Mesendoderm (in vitro differentiated cells): ENCODE data around the gene DYSF.

Experiments
- DNase-seq: peaks from one replicate; pipeline ENCODE4 v3.0.0; 2013
- H2AK5ac ChIP-seq: 2 replicates; pipeline ENCODE4 v1.6.1; 2013; ENCODE audit warnings: low read length, inconsistent platforms
- H2BK120ac ChIP-seq: 2 replicates; pipeline ENCODE4 v1.6.1; 2013; ENCODE audit warnings: low read depth, mild to moderate bottlenecking, low read length, moderate library complexity, mixed read lengths
- H2BK15ac ChIP-seq: replicated peaks from 2 replicates; pipeline ENCODE4 v1.6.1; 2013; ENCODE audit warnings: low read depth, mild to moderate bottlenecking, moderate library complexity
- H2BK5ac ChIP-seq: 2 replicates; pipeline ENCODE4 v1.6.1; 2013; ENCODE audit warnings: low read length, inconsistent platforms
- H3K18ac ChIP-seq: 2 replicates; pipeline ENCODE4 v1.6.1; 2013; ENCODE audit warnings: mild to moderate bottlenecking, low read length, mixed read lengths
- H3K23ac ChIP-seq: one replicate; pipeline ENCODE4 v1.6.1; 2013; ENCODE audit warnings: low read length
- H3K27ac ChIP-seq: 2 replicates; pipeline ENCODE4 v1.5.1; 2013; ENCODE audit warnings: low read depth, mild to moderate bottlenecking, inconsistent platforms, low read length, moderate library complexity
- H3K27me3 ChIP-seq: 2 replicates; pipeline ENCODE4 v1.6.1; 2013; ENCODE audit warnings: low read length, control low read depth, mild to moderate bottlenecking, inconsistent platforms; ENCODE audit not compliant: insufficient read depth, poor library complexity
- H3K36me3 ChIP-seq: 2 replicates; pipeline ENCODE4 v1.6.1; 2013; ENCODE audit warnings: low read length, inconsistent platforms; ENCODE audit not compliant: control insufficient read depth, insufficient read depth
- H3K4ac ChIP-seq: one replicate; pipeline ENCODE4 v1.6.1; 2013; ENCODE audit warnings: low read depth, mild to moderate bottlenecking, low read length, moderate library complexity
- H3K4me1 ChIP-seq: 2 replicates; pipeline ENCODE4 v1.6.1; 2013; ENCODE audit warnings: low read depth, low read length, inconsistent platforms; ENCODE audit not compliant: control insufficient read depth
- H3K4me2 ChIP-seq: 2 replicates; pipeline ENCODE4 v1.6.1; 2013; ENCODE audit warnings: low read length
- H3K4me3 ChIP-seq: 2 replicates; pipeline ENCODE4 v1.5.1; 2013; ENCODE audit warnings: mild to moderate bottlenecking, low read length
- H3K56ac ChIP-seq: one replicate; pipeline ENCODE4 v1.6.1; 2013; ENCODE audit warnings: low read length
- H3K79me1 ChIP-seq: 2 replicates; pipeline ENCODE4 v1.6.1; 2013; ENCODE audit warnings: low read length, inconsistent platforms
- H3K79me2 ChIP-seq: 2 replicates; pipeline ENCODE4 v1.6.1; 2013; ENCODE audit warnings: mild to moderate bottlenecking, low read length; ENCODE audit not compliant: control insufficient read depth, insufficient read depth
- H3K9ac ChIP-seq: 2 replicates; pipeline ENCODE4 v1.6.1; 2013; ENCODE audit warnings: low read length, inconsistent platforms
- H4K5ac ChIP-seq: one replicate; pipeline ENCODE4 v1.6.1; 2013; ENCODE audit warnings: low read length
- H4K8ac ChIP-seq: one replicate; pipeline ENCODE4 v1.6.1; 2013; ENCODE audit warnings: low read depth, mild to moderate bottlenecking, control low read depth, low read length, moderate library complexity
- WGBS: extraction: QIAGEN DNeasy Blood & Tissue Kit; methylation state at CpG from one replicate; pipeline ENCODE4 v1.1.7; 2013; ENCODE audit warnings: low lambda C conversion rate, missing lambda C conversion rate; ENCODE audit not compliant: insufficient coverage; ENCODE audit errors: extremely low coverage; 5-methylcytosine and 5-hydroxymethylcytosine counted together

The DYSF gene

DNA sequence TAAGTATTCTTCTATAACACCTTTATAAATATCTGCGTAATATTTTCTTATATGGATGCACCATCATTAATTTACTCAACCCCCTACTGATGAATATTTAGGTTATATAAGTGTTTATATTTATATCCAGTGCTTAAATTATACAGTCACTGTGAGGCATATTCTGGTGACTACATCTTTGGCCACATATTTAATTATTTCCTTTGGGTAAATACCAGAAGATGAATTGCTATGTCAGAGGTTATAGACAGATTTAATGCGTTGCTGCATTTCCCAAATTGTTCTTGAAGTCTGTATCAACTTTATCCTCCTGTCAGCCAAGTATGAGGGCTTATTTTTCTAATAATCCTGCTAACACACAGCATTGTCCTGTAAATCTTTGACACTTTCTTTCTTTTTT, 18.7 kb downstream of the DYSF start:
- Histone ChIP-seq H2BK120ac (no peak overlapping the region), H3K4ac (no peak overlapping the region), H2BK15ac (no peak overlapping the region), H3K4me3 (no peak overlapping the region), H2BK5ac (no peak overlapping the region), H3K4me1 (peaks cover 4% of the 10 kb centered on the region), H3K27ac (no peak overlapping the region), H3K36me3 (no peaks in the 10 kb centered on the region), H3K79me2 (no peaks in the 10 kb centered on the region), H3K27me3 (peaks cover 5% of the 10 kb centered on the region), H2AK5ac (no peak overlapping the region), H4K5ac (no peak overlapping the region), H4K8ac (no peak overlapping the region), H3K9ac (no peak overlapping the region), H3K4me2 (no peak overlapping the region), H3K79me1 (no peaks in the 10 kb centered on the region), H3K56ac (no peak overlapping the region), H3K18ac (no peak overlapping the region), H3K23ac (no peak overlapping the region)
- WGBS = no CpG with 5 or more reads among the region's 2 CpGs
- DNase-seq = no peak

DNA sequence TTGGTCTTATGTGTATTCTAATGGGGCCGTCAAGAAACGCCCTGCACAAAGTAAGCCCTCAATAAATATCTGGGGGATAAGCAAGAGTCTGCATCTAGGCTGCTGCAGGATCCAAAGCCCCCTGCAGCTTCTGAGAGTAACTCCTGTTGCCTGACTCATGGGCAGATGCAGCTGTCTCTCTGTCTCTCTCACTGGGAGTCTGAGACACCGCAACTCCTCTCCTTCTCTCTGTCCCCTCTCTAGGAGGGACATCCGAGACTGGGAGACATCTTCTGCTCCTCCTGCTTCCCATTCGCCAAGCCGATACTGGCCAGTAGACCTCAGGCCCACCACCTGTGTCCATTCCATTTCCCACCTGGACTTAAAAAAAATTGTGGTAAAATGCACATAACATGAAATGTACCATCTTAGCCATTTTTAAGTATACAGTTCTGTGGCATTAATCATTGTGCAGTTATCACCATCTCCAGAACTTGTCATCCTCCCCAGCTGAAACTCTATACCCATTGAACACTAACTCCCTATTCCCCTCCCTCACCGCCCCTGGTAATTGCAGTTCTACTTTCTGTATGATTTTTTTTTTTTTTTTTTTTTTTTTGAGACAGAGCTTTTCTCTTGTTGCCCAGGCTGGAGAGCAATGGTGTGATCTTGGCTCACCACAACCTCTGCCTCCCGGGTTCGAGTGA, 20.1 kb downstream of the DYSF start:
- no peak overlapping the region for H3K56ac ChIP-seq

DNA sequence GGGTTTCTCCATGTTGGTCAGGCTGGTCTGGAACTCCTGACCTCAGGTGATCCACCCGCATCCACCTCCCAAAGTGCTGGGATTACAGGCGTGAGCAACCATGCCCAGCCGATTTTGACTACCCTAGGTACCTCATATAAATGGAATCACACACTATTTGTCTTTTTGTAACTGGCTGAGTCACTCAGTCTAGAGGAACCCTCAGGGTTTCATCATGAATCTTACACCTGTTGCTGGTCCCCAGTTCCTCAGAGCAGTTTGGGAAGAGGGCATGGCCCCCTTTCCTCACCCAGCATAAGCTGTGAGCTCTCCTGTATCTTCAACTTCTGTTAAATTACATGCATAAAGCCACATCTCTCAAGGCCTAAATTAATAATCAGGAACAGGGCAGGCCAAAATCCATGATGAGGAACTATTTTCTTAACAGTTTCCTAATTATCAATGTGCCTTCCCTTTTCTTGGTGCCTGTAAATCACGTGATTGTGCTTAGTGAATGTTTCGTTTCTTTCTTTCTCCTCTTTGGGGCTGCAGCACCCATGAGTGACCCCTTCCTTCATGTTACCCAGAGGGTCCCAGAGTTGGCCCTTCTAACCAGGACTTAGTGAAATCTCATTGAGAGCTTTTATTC, 20.9 kb downstream of the DYSF start:
- Histone ChIP-seq H4K5ac (no peak overlapping the region), H2AK5ac (no peak overlapping the region), H2BK15ac (no peak overlapping the region), H3K23ac (no peak overlapping the region), H3K4ac (no peak overlapping the region), H3K4me1 (no peaks in the 10 kb centered on the region), H3K79me1 (no peaks in the 10 kb centered on the region), H2BK5ac (no peak overlapping the region), H3K36me3 (no peaks in the 10 kb centered on the region), H2BK120ac (no peak overlapping the region), H3K4me2 (no peak overlapping the region), H3K56ac (no peak overlapping the region), H3K79me2 (no peaks in the 10 kb centered on the region), H3K9ac (no peak overlapping the region), H3K18ac (no peak overlapping the region), H3K27ac (no peak overlapping the region), H3K27me3 (no peaks in the 10 kb centered on the region), H4K8ac (no peak overlapping the region), H3K4me3 (no peak overlapping the region)
- DNase-seq = no peak
- WGBS = no CpG with 5 or more reads among the region's 5 CpGs

More for the DNA sequence above, 20.1 kb downstream of the DYSF start:
- Histone ChIP-seq H3K9ac (no peak overlapping the region), H3K4me2 (no peak overlapping the region), H3K27ac (no peak overlapping the region), H2BK120ac (no peak overlapping the region), H3K23ac (no peak overlapping the region), H3K79me1 (no peaks in the 10 kb centered on the region), H3K36me3 (no peaks in the 10 kb centered on the region), H3K4ac (no peak overlapping the region), H2BK15ac (no peak overlapping the region), H3K79me2 (no peaks in the 10 kb centered on the region), H3K4me1 (no peaks in the 10 kb centered on the region), H4K5ac (no peak overlapping the region), H2BK5ac (no peak overlapping the region), H3K18ac (no peak overlapping the region), H3K27me3 (no peaks in the 10 kb centered on the region), H2AK5ac (no peak overlapping the region), H4K8ac (no peak overlapping the region), H3K4me3 (no peak overlapping the region)
- no peak for DNase-seq
- WGBS = no CpG with 5 or more reads among the region's 9 CpGs

- no peaks in the 10 kb centered on the region for H3K27me3 ChIP-seq
- H3K79me1 ChIP-seq = no peaks in the 10 kb centered on the region
- no peak for DNase-seq
- no peak overlapping the region for H3K23ac ChIP-seq
- no peak overlapping the region for H3K9ac ChIP-seq
- H4K8ac ChIP-seq = no peak overlapping the region
- H3K4me2 ChIP-seq = no peak overlapping the region
- no peak overlapping the region for H4K5ac ChIP-seq
- no peaks in the 10 kb centered on the region for H3K79me2 ChIP-seq
- H2BK15ac ChIP-seq = no peak overlapping the region
- H3K36me3 ChIP-seq = no peaks in the 10 kb centered on the region
- H3K27ac ChIP-seq = no peak overlapping the region
- H3K56ac ChIP-seq = no peak overlapping the region
- no peak overlapping the region for H2BK5ac ChIP-seq
- no peak overlapping the region for H3K18ac ChIP-seq
- H2BK120ac ChIP-seq = no peak overlapping the region
- WGBS = no CpG with 5 or more reads among the region's 10 CpGs
- H2AK5ac ChIP-seq = no peak overlapping the region
- H3K4ac ChIP-seq = no peak overlapping the region
- no peak overlapping the region for H3K4me3 ChIP-seq
- H3K4me1 ChIP-seq = no peaks in the 10 kb centered on the region
These were observed 21.5 kb downstream of the DYSF start for GRCh38 chr2:71474744-71475397.

DNA sequence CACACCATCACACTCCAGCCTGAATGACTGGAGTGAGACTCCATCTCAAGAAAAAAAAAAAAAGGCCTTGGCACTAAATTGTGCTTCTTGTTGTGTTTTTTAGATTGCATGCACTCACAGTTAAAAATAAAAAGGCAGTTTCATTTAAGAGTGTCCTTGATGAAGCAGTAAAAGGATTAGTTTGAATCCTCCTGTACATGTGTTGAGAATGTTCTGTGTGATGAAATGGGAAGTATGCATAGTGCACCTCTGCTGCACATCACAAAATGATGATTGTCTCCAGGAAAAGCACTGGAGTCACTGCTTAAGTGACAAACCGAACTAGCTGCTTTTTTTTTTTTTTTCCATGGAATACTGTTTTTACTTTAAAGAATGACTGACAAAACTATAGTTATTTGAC, 23.1 kb downstream of the DYSF start:
- no peak overlapping the region for H4K8ac ChIP-seq

More for the DNA sequence above, 23.1 kb downstream of the DYSF start:
- Histone ChIP-seq H3K4ac (no peak overlapping the region), H3K56ac (no peak overlapping the region), H3K4me2 (no peak overlapping the region), H2BK15ac (no peak overlapping the region), H3K9ac (no peak overlapping the region), H3K27me3 (no peaks in the 10 kb centered on the region), H3K23ac (no peak overlapping the region), H3K27ac (no peak overlapping the region), H3K4me3 (no peak overlapping the region), H2BK120ac (no peak overlapping the region), H2AK5ac (no peak overlapping the region), H3K4me1 (no peaks in the 10 kb centered on the region), H3K79me2 (no peaks in the 10 kb centered on the region), H3K36me3 (no peaks in the 10 kb centered on the region), H3K79me1 (no peaks in the 10 kb centered on the region), H4K5ac (no peak overlapping the region), H3K18ac (no peak overlapping the region), H2BK5ac (no peak overlapping the region)
- no peak for DNase-seq
- no CpG with 5 or more reads among the region's 1 CpG for WGBS
